Glomerular endothelial cell (primary cell): ENCODE results near the gene PIGP. TPM values are rescaled to one million over a fixed set of nuclear protein-coding genes. Genes with fewer than 3 reads are reported as not detected.
"Not testable (repeated sequence)": the region's sequence is repeated elsewhere in the genome, so short reads cannot be mapped to it uniquely, and the experiment has no call there.

Experiments used
- DNase-seq: peaks from one replicate; pipeline ENCODE4 v3.0.0-alpha.2; 2011; ENCODE audit warnings: low read depth, low spot score; ENCODE audit errors: extremely low read depth
- total RNA-seq: library from RNA; depleted of rRNA; stranded (reverse); fragments of >200 nt; gene quantifications from 2 replicates; pipeline ENCODE4 v1.2.3, GENCODE V29; 2015

Gene PIGP
- total RNA-seq, 1 donor from 2014 or later = 10.0 TPM

- no peak for DNase-seq
These were observed 3.4 kb upstream of the PIGP start for GRCh38 chr21:37076087-37076850.

- DNase-seq = no peak
These were observed 2.4 kb upstream of the PIGP start for GRCh38 chr21:37075214-37075770.

GRCh38 chr21:37074546-37074945, 1.7 kb upstream of the PIGP start:
- DNase-seq = no peak

- no peak for DNase-seq
These were observed 1.3 kb upstream of the PIGP start for GRCh38 chr21:37074197-37074510.

GRCh38 chr21:37073417-37074196, 736 bp upstream of the PIGP start:
- DNase-seq = no peak

GRCh38 chr21:37072274-37072987, 440 bp downstream of the PIGP start:
- peak; percentile 48 for DNase-seq

GRCh38 chr21:37071561-37072273, 1.2 kb downstream of the PIGP start:
- no peak for DNase-seq

GRCh38 chr21:37065561-37066177, 7.2 kb downstream of the PIGP start:
- no peak for DNase-seq

- DNase-seq = no peak
These were observed 8.0 kb downstream of the PIGP start for GRCh38 chr21:37064841-37065240.

- no peak for DNase-seq
These were observed 9.4 kb downstream of the PIGP start for GRCh38 chr21:37063433-37063832.

- no peak for DNase-seq
These were observed 10.3 kb downstream of the PIGP start for GRCh38 chr21:37062593-37062935.

- no peak for DNase-seq
These were observed 10.8 kb downstream of the PIGP start for GRCh38 chr21:37061926-37062592.

- DNase-seq = peak; percentile 41
These were observed 12.6 kb downstream of the PIGP start for GRCh38 chr21:37060296-37060695.

- no peak for DNase-seq
These were observed 13.7 kb downstream of the PIGP start for GRCh38 chr21:37059181-37059580.

- no peak for DNase-seq
These were observed 14.6 kb downstream of the PIGP start for GRCh38 chr21:37058261-37058660.

- DNase-seq = no peak
These were observed 15.3 kb downstream of the PIGP start for GRCh38 chr21:37057614-37058013.

- no peak for DNase-seq
These were observed 17.5 kb downstream of the PIGP start for GRCh38 chr21:37055271-37055855.

- not testable (repeated sequence) for DNase-seq
These were observed 23.1 kb downstream of the PIGP start for GRCh38 chr21:37049741-37050140.

- DNase-seq = no peak
These were observed 25.8 kb downstream of the PIGP start for GRCh38 chr21:37047079-37047478.
